ENCODE data around the gene METTL1.

DNA sequence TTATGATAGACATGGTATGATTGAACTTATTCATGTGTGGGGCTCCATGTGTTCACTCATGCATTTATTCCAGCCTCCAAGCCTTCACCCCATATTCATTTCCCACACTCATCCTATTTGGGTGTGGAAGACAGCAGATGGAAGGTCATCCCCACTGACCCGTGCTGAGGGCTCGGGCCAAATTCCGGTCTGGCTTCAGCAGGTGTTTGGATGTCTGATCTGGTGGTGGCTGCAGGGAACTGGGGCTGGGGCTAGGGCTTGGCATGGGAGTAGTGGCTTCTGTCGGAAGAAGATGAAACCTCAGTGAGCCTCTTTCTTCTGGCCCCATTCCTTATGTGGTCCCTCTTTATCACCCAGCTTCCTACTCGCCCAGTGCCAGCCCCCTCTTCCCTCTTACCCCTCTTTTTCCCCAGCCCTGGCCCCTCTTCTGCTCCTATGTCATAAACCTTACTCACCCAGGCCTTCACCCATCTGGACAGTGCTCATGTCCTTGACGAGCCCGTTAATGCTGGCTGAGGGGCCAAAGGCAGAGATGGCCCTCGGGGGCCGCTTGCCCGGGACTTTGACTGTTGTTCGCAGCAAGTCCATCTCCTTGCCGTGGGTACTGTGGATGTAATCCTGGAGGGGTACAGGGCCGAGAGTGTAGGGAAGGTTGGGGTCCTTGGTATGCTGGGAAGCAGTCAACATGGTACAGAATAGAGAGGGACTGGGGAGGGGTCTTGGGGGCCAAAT, 41.4 kb downstream of the METTL1 start:
- TF ChIP-seq, protein P1, sequence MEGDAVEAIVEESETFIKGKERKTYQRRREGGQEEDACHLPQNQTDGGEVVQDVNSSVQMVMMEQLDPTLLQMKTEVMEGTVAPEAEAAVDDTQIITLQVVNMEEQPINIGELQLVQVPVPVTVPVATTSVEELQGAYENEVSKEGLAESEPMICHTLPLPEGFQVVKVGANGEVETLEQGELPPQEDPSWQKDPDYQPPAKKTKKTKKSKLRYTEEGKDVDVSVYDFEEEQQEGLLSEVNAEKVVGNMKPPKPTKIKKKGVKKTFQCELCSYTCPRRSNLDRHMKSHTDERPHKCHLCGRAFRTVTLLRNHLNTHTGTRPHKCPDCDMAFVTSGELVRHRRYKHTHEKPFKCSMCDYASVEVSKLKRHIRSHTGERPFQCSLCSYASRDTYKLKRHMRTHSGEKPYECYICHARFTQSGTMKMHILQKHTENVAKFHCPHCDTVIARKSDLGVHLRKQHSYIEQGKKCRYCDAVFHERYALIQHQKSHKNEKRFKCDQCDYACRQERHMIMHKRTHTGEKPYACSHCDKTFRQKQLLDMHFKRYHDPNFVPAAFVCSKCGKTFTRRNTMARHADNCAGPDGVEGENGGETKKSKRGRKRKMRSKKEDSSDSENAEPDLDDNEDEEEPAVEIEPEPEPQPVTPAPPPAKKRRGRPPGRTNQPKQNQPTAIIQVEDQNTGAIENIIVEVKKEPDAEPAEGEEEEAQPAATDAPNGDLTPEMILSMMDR (IDR thresholded peaks at IDR 0.05): no peak
- TF ChIP-seq EZH2 (IDR thresholded peaks at IDR 0.05; ENCODE audit: borderline replicate concordance, insufficient read depth, low read depth, low read length, poor library complexity, severe bottlenecking): no peak
